Activated naive CD8-positive, alpha-beta T cell treated with anti-CD3 and anti-CD28 coated beads, Interleukin-2, amount 50 U/mL, for 24 hours (primary cell): ENCODE measurements around the gene MAB21L2.

Experiments
- ATAC-seq: fragments of 150-1000 bp; cut with Tn5 transposase; one replicate; pipeline ENCODE4 v1.10.0; 2021
- DNase-seq: peaks from one replicate; pipeline ENCODE4 v3.0.0; 2021
- H3K27ac Mint-ChIP-seq: one replicate; pipeline ENCODE4 v1.8.0; 2021; ENCODE audit warnings: mild to moderate bottlenecking, mixed read lengths
- H3K27me3 Mint-ChIP-seq: one replicate; pipeline ENCODE4 v1.8.0; 2021; ENCODE audit warnings: mixed read lengths
- H3K36me3 Mint-ChIP-seq: one replicate; pipeline ENCODE4 v1.8.0; 2021; ENCODE audit warnings: low read depth, mixed read lengths
- H3K4me1 Mint-ChIP-seq: one replicate; pipeline ENCODE4 v1.8.0; 2021; ENCODE audit warnings: mixed read lengths
- H3K4me3 Mint-ChIP-seq: one replicate; pipeline ENCODE4 v1.8.0; 2021; ENCODE audit warnings: mild to moderate bottlenecking, moderate library complexity, mixed read lengths
- H3K9me3 Mint-ChIP-seq: one replicate; pipeline ENCODE4 v1.8.0; 2021; ENCODE audit warnings: mixed read lengths

MAB21L2 gene

DNA sequence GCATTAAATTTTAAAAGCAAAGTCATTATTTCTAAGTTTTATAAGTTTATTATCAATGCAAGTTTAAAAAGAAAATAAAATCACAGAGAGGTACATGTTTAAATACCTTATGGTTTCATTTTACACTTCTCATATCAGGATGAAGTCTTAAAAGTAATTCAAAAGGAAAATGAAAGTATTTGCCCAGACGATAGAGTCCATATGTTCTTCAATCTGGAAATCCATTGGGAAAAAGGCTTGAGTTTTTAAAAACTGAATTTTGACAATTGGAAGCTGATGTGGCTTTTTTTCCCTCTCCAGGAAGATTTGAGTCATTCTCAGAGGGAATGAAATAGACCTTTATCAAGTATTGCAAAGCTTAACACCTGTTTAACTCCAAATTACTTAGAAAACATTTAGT is 37.1 kb downstream of the MAB21L2 start:
- no peaks in the 10 kb centered on the region for H3K9me3 Mint-ChIP-seq
- no peak overlapping the region for H3K27ac Mint-ChIP-seq
- H3K4me3 Mint-ChIP-seq, result no peak overlapping the region
- H3K36me3 Mint-ChIP-seq, result peaks cover 10% of the 10 kb centered on the region
- DNase-seq, result no peak
- H3K4me1 Mint-ChIP-seq, result no peaks in the 10 kb centered on the region
- no peaks in the 10 kb centered on the region for H3K27me3 Mint-ChIP-seq
- ATAC-seq, result no peak

DNA sequence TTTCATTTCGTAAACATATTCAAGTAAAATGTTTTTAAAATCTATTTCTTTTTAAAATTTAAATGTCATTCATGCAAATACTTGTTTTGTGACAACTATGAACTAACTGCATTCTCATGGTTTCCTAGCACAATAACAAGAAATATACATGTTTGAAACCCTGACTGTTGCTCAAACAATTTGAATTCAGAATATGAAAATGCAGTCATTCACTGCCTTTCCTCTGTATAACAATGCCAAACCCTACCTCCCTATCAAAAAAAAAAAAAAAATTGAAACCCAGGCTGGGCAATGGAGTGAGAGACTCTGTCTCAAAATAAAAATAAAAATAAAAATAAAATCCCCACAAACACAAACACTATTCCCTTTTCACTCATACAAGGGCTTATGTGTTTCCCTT is 42.1 kb downstream of the MAB21L2 start:
- H3K4me1 Mint-ChIP-seq, result no peaks in the 10 kb centered on the region
- no peak overlapping the region for H3K4me3 Mint-ChIP-seq
- H3K27me3 Mint-ChIP-seq, result no peaks in the 10 kb centered on the region

DNA sequence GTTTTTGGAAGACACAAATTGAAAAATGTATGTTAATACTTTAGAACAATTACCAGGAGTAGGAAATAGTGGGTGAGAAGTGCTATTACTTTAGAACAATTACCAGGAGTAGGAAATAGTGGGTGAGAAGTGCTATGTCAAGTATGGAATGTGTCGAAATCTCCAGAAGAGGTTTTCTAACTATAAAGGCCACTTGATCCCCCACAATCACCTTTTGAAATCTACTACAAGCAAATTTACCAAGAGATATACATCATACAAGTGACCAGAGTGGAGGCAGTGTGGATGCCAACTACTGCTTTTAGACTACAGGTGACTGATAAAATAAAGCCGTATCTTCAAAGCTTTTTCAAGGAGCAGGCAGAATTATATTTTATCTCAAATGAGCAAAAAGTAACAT is 43.1 kb downstream of the MAB21L2 start:
- Mint-ChIP-seq H3K4me1 (no peaks in the 10 kb centered on the region), H3K36me3 (peaks cover 11% of the 10 kb centered on the region), H3K27ac (no peak overlapping the region), H3K27me3 (no peaks in the 10 kb centered on the region), H3K4me3 (no peak overlapping the region), H3K9me3 (no peaks in the 10 kb centered on the region)
- DNase-seq (no peak), ATAC-seq (no peak)

More for the DNA sequence above, 42.1 kb downstream of the MAB21L2 start:
- Mint-ChIP-seq H3K9me3 (no peaks in the 10 kb centered on the region), H3K27ac (no peak overlapping the region), H3K36me3 (peaks cover 7% of the 10 kb centered on the region)
- ATAC-seq (no peak), DNase-seq (no peak)

DNA sequence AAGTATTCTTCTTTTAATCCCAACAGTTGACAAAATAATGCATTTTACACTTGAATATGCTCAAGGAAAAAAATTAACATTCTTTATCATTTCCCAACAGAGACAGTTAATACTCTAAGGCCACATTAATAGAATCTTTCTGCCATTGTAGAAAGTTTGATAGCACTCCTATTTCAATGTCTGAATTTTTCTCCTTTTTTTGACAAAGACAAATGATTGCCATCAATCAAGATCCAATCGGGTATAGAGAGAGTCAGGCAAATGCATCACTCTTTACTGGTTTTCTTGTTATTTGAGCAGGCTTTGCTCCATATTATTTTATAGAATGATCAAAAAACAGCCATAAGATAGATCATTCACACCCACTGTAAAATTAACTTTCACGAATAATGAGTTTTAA is 46.1 kb downstream of the MAB21L2 start:
- no peaks in the 10 kb centered on the region for H3K4me1 Mint-ChIP-seq
- DNase-seq (no peak), ATAC-seq (no peak)
- H3K27me3 Mint-ChIP-seq, result no peaks in the 10 kb centered on the region
- H3K27ac Mint-ChIP-seq, result no peak overlapping the region
- H3K9me3 Mint-ChIP-seq, result no peaks in the 10 kb centered on the region
- peaks cover 14% of the 10 kb centered on the region for H3K36me3 Mint-ChIP-seq
- H3K4me3 Mint-ChIP-seq, result no peak overlapping the region

DNA sequence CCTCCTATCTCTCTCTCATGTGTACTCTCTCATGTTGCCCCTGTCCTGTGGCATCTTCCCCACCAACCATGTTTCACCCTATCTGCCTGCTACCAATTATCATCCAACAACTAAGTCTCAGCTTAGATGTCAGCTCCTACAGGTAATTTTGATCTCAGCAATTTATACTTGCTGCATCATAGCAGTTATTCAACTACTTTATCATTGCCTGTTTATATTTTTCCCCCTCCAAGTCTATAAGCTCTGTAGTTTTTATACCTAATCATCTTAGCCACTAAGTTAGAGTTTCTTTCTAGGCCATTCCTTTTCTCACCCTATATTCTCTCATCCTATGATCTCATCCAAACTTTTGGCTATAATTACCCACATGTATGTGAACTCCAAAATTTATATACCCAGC is 50.7 kb downstream of the MAB21L2 start:
- Mint-ChIP-seq H3K27ac (no peak overlapping the region), H3K27me3 (no peaks in the 10 kb centered on the region), H3K4me3 (no peak overlapping the region), H3K4me1 (no peaks in the 10 kb centered on the region), H3K36me3 (peaks cover 37% of the 10 kb centered on the region), H3K9me3 (peaks cover 14% of the 10 kb centered on the region)
- no peak for ATAC-seq
- no peak for DNase-seq
